Activated CD4-positive, alpha-beta T cell treated with anti-CD3 and anti-CD28 coated beads, Interleukin-2, amount 50 U/mL, for 1 hour (primary cell): Measurements from ENCODE around the gene EIF3B.
"Not testable (repeated sequence)": the region's sequence is repeated elsewhere in the genome, so short reads cannot be mapped to it uniquely, and the experiment has no call there.

ENCODE experiments used
- DNase-seq: peaks from one replicate; pipeline ENCODE4 v3.0.0-alpha.2; 2020

Gene EIF3B

DNA sequence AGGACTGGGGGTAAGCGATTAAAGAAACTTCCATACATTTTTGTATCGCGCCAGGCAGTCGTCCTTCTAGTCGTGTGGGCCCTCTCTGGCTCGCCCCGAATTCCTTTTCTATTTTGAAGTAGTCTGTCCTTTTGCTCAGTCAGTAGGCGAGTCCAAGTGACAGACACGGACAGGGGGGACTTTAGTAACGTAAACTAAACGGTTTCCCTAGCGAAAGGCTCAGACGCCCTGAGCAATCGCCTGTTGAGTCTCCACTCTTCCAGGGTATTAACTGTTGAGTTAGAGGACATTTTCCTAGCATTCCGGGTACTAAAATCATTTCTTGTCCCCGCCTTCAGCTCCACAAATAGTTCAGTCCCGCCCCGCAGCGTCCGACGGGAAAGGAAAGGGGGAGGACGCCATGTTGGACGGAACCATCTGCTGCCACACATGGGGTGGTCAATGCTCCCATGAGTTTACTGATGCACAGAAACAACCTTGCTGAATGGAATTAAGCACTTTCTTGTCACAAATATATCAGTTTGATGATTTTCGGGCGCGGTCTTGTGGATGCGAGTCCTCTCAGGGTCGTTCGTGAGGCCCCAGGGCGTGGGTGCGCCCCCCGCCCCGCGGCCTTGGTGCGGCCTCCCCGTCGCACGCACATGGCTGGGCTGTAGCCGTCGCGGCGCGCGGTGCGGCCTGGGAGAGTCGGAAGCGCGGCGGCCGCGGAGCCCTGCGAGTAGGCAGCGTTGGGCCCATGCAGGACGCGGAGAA, at the start of gene EIF3B:
Gene EIF3B, plus strand, starts transcription at position 642 of the 753 bp plus-strand sequence. Its CDS starts 95 bp downstream, at position 737.
- DNase-seq: peak; percentile 87

DNA sequence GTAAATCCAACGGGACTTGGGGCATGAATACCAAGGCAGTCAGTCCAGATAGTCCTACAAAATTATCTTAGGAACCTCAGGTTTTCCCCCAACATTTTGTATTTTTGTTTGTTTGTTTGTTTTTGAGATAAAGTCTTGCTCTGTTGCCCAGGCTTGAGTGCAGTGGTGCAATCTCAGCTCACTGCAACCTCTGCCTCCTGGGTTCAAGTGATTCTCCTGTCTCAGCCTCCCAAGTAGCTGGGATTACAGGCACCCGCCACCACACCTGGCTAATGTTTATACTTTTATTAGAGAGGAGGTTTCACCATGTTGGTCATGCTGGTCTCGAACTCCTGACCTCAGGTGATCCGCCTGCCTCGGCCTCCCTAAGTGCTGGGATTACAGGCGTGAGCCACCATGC, 49.4 kb upstream of the EIF3B start:
- not testable (repeated sequence) for DNase-seq

DNA sequence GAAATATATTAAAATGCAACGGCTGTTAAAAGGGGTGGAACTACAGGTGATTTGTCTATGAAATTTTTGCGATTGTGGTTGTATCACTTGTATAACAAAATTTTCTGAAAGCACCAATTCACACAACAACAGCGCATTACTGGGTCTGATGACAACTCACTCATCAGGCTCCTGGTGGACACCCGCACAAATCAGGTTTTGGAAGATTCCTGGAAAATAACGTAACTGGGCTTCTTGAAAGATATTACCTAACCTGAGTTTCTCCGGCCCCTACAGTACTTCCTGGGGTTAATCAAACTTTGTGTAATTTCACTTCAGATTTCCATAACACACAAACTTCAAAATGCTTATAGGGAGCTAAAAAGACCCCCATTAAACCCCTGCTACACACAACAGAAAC, 47.9 kb upstream of the EIF3B start:
- no peak for DNase-seq

GRCh38 chr7:2307690-2308107, 46.9 kb upstream of the EIF3B start:
- no peak for DNase-seq

DNA sequence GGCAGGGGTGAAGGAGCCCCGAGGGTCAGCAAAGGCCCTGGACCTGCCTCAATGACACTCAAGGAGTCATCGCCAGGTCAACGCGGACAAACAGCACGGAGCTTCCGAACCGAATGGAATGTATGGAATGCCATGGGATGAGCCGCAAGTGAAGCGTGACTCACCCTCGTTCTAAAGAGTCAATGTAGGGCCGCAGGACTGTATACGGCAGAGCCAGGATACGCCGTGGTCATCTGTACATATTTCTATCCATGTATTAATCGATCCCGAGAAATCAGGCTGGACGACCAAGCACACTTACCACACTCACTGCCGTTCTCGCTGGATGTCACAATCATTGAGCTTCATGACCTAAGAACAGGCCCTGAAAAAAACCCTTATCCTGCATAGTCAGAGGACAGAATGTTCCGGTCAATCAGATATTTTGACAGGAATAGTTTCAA, 44.7 kb upstream of the EIF3B start:
- no peak for DNase-seq

GRCh38 chr7:2312267-2312929, 42.2 kb upstream of the EIF3B start:
- no peak for DNase-seq

DNA sequence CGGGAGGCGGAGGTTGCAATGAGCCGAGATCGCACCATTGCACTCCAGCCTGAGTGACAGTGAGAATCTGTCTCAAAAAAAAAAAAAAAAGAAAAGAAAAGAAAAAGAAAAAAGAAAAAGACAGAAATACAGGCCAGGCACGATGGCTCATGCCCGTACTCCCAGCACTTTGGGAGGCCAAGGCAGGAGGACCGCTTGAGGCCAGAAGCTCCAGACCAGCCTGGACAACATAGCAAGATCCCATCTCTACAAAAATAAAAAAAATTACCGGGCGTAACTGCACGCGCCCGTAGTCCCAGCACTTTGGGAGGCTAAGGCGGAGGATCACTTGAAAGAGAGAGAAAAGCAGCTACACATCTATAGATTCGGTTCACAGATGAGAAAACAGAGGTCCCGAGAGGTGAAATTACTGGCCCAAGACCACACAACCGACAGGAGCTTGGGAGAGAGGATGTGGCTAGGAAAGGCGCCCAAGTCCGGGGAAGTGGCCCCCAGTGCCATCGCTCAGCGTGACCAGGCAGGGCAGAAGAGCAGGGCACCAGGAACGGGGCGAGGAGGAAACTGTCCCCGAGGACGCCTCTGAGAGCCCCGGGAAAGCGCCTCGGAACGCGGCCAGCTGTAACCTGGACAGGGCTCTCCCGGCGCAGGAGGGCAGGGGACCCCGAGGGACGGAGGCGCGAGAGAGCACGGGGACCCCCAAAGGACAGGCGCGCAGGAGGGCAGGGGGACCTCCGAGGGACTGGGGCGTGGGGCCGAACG, 41.0 kb upstream of the EIF3B start:
- no peak for DNase-seq

- DNase-seq: peak; percentile 99
These were observed 40.2 kb upstream of the EIF3B start, which contains the start of gene SNX8 for GRCh38 chr7:2314209-2314955. Gene SNX8, minus strand, starts transcription at chr7:2314441. Its CDS starts 20 bp downstream, at chr7:2314421.

DNA sequence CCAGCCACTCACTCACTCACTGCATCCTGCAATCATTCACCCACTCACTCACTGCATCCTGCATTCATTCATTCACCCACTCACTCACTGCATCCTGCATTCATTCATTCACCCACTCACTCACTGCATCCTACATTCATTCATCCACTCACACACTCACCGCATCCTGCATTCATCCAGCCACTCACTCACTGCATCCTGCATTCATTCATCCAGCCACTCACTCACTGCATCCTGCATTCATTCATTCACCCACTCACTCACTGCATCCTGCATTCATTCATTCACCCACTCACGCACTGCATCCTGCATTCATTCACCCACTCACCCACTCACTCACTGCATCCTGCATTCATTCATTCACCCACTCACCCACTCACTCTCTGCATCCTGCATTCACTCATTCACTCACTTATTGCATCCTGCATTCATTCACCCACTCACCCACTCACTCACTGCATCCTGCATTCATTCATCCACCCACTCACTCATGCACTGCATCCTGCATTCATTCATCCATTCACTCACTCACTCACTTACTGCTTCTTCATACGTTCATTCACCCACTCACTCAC, 39.6 kb upstream of the EIF3B start:
- DNase-seq: not testable (repeated sequence)

- DNase-seq: no peak
These were observed 38.8 kb upstream of the EIF3B start for GRCh38 chr7:2315787-2316186.

GRCh38 chr7:2316578-2316977, 38.0 kb upstream of the EIF3B start:
- no peak for DNase-seq

DNA sequence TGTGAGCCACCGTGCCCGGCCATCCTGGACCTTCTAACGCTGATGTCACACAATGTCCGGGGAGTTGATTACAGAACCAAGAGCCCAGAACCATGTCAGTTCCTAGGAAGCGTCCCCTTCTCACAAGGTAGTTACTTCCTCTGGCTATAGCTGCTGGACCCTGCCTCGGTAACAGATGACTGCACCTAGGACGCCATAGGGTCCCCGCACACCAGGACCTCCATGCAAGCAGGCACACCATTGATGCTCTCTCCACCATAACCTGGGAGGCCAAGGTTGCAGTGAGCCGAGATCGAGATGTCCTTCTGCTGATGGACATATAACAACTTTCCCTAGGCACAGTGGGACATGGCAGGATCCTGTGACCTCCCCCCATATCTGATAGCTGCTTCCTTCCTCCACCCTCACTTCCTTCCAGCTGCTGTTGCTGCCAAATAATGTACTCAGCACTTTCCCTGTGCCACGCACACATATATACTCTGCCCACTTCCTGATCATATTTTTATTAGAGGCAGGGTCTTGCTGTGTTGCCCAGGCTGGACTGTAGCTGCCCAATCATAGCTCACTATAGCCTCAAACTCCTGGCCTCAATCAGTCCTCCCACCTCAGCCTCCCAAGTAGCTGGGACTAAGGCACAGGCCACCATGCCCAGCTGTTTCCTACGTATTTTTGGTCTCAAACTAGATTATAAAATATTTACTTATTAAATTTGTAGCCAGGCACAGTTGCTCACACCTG, 36.9 kb upstream of the EIF3B start:
- DNase-seq: no peak

DNA sequence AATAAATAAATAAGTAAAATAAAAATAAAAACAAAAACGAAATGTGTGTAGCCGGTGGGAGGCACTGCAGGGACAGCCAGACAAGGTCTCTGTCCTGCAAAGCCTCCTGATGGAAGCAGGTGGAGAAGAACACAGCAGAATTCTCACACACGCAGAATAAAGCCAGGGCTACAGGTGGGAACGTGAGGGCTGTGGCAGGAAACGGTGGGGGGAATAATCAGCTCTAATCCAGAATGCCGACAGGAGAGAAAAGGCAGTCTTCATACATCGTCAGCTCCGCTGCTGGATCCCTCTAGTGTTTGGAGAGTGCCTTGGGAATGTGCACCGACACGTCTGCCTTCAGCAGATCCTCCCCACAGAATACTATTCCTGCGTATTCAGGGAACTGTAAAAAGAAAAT, 33.6 kb upstream of the EIF3B start:
- DNase-seq: no peak

DNA sequence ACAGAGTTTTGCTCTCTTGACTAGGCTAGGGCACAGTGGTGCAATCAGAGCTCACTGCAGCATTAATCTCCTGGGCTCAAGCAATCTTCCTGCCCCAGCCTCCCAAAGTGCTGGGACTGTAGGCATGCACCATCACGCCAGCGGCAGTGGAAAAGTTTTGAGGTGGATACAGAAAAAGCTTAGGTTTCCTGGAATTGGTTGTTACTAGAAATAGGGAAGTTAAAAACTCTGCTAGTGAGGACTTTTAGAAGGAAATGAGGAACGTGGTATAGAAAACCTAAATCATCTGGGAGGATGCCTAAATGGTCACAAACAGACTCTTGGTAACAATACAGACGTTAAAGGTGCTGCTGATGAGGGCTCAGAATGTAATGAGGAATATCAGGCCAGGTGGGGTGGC, 29.5 kb upstream of the EIF3B start:
- DNase-seq: no peak

DNA sequence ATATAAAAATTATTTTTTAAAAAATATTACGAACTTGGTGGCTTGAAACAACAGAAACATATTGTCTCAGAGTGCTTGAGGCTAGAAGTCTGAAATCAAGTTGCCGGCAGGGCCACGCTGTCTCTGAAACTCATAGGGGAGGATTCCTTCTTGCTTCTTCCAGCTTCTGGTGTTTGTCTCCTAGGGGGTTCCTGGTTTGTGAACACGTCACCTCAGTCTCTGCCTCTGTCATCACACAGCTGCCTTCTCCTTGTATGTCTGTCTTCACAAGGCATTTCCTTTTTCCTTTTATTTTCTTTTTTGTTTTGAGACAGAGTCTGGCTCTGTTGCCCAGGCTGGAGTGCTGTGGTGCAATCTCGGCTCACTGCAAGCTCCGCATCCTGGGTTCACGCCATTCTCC, 27.7 kb upstream of the EIF3B start:
- no peak for DNase-seq

- no peak for DNase-seq
These were observed 24.1 kb upstream of the EIF3B start for GRCh38 chr7:2330493-2330892.

DNA sequence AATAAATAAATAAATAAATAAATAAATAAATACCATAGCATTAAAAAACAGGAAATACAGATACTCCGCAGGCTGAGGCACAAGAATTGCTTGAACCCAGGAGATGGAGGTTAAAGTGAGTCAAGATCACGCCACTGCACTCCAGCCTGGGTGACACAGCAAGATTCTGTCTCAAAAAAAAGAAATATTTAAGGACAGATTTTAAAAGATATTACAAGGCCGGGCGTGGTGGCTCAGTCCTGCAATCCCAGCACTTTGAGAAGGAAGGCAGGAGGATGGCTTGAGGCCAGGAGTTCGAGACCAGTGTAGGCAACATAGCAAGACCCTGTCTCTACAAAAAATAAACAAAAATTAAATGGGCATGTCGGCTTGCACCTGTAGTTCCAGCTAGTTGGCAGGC, 22.9 kb upstream of the EIF3B start:
- no peak for DNase-seq

DNA sequence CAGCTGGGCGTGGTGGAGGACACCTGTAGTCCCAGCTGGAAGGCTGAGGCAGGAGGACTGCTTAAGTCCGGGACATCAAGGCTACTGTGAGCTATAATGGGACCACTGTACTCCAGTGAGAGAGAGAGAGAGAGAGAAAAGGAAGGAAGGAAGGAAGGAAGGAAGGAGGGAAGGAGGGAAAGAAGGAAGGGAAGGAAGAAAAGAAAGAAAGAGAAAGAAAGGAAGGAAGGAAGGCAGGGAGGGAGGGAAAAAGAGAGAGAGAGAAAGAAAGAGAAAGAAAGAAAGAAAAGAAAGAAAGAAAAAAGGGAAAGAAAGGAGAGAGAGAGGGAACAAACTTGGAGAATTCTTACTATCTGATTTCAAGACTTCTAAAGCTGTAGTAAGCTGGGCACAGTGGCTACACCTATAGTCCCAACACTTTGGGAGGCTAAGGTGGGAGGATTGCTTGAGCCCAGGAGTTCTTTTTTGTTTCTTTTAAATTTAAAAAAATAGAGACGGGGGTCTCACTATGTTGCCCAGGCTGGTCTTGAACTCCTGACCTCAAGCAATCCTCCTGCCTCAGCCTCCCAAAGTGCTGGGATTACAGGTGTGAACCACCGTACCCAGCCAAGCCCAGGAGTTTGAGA, 21.9 kb upstream of the EIF3B start:
- not testable (repeated sequence) for DNase-seq

DNA sequence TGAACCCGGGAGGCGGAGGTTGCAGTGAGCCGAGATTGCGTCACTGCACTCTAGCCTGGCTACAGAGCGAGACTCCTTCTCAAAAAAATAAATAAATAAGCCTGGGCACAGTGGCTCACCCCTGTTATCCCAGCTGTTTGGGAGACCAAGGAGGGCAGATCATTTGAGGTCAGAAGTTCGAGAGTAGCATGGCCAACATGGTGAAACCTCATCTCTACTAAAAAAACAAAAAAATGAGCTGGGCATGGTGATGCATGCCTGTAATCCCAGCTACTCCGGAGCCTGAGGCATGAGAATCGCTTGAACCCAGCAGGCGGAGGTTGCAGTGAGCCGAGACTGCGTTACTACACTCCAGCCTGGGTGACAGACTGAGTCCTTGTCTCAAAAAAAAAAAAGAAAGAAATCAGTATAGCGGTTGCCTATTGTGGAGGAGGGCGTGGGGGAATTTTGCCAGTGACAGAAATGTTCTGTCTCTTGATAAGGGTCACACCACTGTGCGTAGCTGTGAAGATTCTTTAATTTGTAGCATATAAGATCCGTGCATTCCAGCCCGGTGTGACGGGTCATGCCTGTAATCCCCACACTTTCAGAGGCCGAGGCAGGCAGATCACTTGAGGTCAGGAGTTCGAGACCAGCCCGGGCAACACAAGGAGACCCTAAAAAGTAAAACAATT, 17.9 kb upstream of the EIF3B start:
- no peak for DNase-seq

DNA sequence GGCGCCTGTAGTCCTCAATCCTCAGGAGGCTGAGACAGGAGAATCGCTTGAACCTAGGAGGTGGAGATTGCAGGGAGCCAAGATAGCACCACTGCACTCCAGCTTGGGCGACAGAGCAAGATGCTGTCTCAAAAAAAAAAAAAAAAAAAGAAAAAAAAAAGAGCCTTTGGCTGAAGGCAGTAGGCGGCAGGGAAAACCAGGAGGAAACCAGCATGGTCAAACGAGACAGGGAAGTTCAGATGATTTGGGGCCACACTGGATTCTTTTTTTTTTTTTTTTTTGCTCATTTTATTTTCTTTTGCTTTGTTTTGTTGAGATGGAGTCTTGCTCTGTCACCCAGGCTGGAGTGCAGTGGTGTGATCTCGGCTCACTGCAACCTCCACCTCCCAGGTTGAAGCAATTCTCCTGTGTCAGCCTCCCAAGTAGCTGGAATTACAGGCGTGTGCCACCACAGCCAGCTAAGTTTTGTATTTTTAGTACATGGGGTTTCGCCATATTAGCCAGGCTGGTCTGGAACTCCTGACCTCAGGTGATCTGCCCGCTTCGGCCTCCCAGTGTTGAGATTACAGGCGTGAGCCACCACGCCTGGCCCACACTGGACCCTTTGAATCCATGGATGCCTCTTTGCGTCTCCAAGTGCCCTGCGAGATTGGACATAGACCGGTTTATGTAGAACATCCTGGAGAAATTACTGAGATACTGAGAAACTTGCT, 7.1 kb upstream of the EIF3B start:
- not testable (repeated sequence) for DNase-seq
